OCI-LY3 (cell line): Measurements from ENCODE around the gene EFEMP2.

ENCODE experiments used
- EZH2phosphoT487 ChIP-seq: fragments of 200-600 bp; shearing (Covaris generic); IDR thresholded peaks from 2 replicates; pipeline ENCODE4 v1.6.1; 2018; ENCODE audit warnings: antibody characterized with exemption, mixed run types, low read depth
- TF ChIP-seq, protein P1 (sequence below): fragments of 200-600, 300-600 bp; sonication (generic); IDR thresholded peaks from 2 replicates; pipeline ENCODE4 v1.5.1; 2014; ENCODE audit warnings: antibody characterized with exemption, low read length, low read depth

DNA sequence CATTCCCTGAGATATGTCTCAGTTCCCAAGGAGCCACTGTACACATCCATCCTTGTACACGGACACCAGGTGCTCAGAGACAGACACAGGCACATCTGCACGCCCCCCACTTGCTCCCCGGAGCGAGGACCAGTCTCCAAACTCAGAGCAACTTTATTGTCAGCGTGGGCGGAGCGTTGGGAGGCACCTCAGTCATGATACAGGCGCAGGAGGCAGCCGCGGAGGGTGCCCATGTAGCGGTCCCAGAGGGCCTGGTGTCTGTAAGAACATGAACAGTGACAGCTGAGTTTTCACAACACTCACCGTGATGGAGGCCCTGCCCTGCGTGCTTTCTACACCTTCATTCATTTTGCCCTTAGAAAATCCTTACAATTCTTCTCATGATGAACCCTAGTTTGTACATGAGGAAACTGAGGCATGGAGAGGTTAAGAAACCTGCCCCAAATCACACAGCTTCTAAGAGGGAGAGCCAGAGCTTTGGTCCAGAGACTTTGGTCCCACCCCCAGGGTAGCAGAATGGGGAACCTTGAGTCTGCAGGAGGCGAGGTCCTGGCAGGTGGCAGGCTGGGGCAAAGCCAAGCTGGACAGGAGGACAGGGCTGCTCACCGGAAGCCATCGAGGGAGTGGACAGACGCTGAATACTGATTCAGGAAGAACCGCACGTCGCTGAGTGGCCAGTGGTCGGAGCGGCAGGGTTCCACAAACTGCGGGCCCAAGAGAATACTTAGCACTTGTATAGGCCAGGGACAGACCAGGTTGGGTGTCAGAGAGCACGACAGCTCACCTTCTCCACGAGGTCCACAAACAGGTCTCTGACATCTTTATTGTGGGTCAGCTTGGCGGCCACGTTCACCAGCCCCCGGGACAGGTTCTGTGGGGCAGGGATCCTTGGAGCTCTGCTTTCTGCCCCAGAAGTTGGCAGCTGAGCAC lies 11.5 kb upstream of the EFEMP2 start:
- TF ChIP-seq, protein P1, sequence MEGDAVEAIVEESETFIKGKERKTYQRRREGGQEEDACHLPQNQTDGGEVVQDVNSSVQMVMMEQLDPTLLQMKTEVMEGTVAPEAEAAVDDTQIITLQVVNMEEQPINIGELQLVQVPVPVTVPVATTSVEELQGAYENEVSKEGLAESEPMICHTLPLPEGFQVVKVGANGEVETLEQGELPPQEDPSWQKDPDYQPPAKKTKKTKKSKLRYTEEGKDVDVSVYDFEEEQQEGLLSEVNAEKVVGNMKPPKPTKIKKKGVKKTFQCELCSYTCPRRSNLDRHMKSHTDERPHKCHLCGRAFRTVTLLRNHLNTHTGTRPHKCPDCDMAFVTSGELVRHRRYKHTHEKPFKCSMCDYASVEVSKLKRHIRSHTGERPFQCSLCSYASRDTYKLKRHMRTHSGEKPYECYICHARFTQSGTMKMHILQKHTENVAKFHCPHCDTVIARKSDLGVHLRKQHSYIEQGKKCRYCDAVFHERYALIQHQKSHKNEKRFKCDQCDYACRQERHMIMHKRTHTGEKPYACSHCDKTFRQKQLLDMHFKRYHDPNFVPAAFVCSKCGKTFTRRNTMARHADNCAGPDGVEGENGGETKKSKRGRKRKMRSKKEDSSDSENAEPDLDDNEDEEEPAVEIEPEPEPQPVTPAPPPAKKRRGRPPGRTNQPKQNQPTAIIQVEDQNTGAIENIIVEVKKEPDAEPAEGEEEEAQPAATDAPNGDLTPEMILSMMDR = no peak
- TF ChIP-seq EZH2phosphoT487 = no peak
